ENCODE data around the gene PDLIM5.
"Not testable (repeated sequence)": the region's sequence is repeated elsewhere in the genome, so short reads cannot be mapped to it uniquely, and the experiment has no call there.

The PDLIM5 gene

GRCh38 chr4:94451695-94452475 lies at the start of gene PDLIM5:
Gene PDLIM5, plus strand, starts transcription at chr4:94451942. Its CDS starts 3,347 bp downstream, at chr4:94455289.
- H3K4me3 ChIP-seq (ENCODE audit: low read depth, low read length): peak within 1 kb of the TSS; percentile 100
- DNase-seq (ENCODE audit: low read depth): peak; percentile 72
- no peak for TF ChIP-seq CTCF (IDR thresholded peaks at IDR 0.05; ENCODE audit: low read depth, low read length, missing control alignments)

GRCh38 chr4:94402439-94402838 lies 49.3 kb upstream of the PDLIM5 start:
- DNase-seq (ENCODE audit: low read depth); H3K4me3 ChIP-seq (ENCODE audit: low read depth, low read length): not testable (repeated sequence)

GRCh38 chr4:94403751-94404150 lies 48.0 kb upstream of the PDLIM5 start:
- no peak overlapping the region for H3K4me3 ChIP-seq (ENCODE audit: low read depth, low read length)
- no peak for DNase-seq (ENCODE audit: low read depth)
- no peak for TF ChIP-seq CTCF (IDR thresholded peaks at IDR 0.05; ENCODE audit: low read depth, low read length, missing control alignments)

- peak; percentile 85 for TF ChIP-seq CTCF (IDR thresholded peaks at IDR 0.05; ENCODE audit: low read depth, low read length, missing control alignments)
- peak; percentile 59 for DNase-seq (ENCODE audit: low read depth)
- H3K4me3 ChIP-seq (ENCODE audit: low read depth, low read length): no peak overlapping the region
Measured at GRCh38 chr4:94406668-94407437, 44.9 kb upstream of the PDLIM5 start.

- DNase-seq (ENCODE audit: low read depth): no peak
- H3K4me3 ChIP-seq (ENCODE audit: low read depth, low read length): no peak overlapping the region
- no peak for TF ChIP-seq CTCF (IDR thresholded peaks at IDR 0.05; ENCODE audit: low read depth, low read length, missing control alignments)
Measured at GRCh38 chr4:94407846-94408245, 43.9 kb upstream of the PDLIM5 start.

- DNase-seq (ENCODE audit: low read depth): no peak
Measured at GRCh38 chr4:94408549-94409374, 43.0 kb upstream of the PDLIM5 start.

More at GRCh38 chr4:94408549-94409374, 43.0 kb upstream of the PDLIM5 start:
- no peak for TF ChIP-seq CTCF (IDR thresholded peaks at IDR 0.05; ENCODE audit: low read depth, low read length, missing control alignments)
- no peak overlapping the region for H3K4me3 ChIP-seq (ENCODE audit: low read depth, low read length)

Data from GM12864 (cell line).